Glomerular visceral epithelial cell (primary cell): ENCODE results near the gene CCDC97.
"Not testable (repeated sequence)": the region's sequence is repeated elsewhere in the genome, so short reads cannot be mapped to it uniquely, and the experiment has no call there.

Source experiments
- DNase-seq: peaks from one replicate; pipeline ENCODE4 v3.0.0-alpha.2; 2016; ENCODE audit errors: extremely low spot score

The CCDC97 gene

GRCh38 chr19:41310033-41310831, at the start of gene CCDC97:
Gene CCDC97, plus strand, starts transcription at chr19:41310172. Its CDS starts 139 bp downstream, at chr19:41310311.
- peak; percentile 89 for DNase-seq

DNA sequence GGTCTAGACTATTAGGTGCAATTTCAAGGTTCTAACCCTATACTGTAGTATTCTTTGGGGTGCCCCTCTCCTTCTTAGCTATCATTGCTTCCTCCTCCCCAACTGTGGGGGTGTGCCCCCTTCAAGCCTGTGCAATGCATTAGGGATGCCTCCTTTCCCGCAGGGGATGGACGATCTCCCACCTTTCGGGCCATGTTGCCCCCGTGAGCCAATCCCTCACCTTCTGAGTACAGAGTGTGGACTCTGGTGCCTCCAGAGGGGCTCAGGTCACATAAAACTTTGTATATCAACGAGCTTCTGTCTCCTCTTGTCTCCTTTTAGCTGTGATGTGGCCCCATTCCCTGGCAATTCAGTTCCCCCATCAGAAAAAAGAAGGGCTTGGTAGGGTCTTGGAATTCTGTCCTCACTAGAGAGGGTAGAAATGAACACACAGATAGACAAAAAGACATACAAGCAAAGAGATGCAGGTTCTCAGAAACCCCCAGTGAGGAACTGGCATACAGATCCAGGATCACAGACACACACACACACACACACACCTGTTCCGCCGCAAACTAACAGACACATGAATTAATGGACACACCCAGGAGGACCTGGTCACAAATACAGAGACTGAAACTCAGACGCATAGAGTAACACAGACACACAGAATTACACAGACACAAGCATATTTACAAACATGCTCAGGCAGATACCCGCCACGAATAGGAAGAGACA, 48.3 kb upstream of the CCDC97 start:
- DNase-seq: no peak

GRCh38 chr19:41263042-41263849, 46.7 kb upstream of the CCDC97 start:
- no peak for DNase-seq

- DNase-seq: peak; percentile 100
These were observed 46.0 kb upstream of the CCDC97 start, which contains the start of gene HNRNPUL1 for GRCh38 chr19:41263850-41264580. Gene HNRNPUL1, plus strand, starts transcription at chr19:41264372. Its CDS starts 132 bp downstream, at chr19:41264504.

DNA sequence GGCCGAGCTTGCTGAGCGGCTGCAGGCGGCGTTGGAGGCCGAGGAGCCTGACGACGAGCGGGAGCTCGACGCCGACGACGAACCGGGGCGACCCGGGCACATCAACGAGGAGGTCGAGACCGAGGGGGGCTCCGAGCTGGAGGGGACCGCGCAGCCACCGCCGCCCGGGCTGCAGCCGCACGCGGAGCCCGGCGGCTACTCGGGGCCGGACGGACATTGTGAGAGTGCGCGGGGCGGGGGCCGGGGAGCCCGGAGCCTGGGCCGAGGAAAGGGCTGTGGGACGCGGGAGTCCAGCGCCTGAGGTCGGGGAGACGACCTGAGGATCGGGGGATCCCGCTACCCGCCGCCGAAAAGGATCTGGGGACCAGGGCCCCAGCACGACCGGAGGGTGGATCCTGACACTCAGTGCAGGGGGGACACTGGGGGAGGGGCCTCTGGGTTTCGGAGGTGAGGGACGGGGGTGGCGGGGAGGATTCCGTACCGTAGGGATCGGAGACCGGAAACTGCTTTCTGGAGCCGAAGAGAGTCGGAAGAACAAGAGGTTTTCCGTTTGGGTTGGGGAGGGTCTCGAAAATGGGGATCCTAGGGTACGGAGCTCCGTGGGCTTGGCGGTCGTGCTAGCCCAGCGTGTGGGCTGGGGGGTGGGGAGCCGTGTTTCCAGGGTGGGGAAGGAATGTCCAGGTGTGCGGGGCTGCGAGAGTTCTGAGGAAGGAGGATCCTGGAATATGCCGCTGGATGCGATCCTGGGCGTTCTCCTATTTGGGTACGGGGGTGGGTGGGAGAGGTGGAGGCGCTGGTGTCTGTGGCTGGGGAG, 45.2 kb upstream of the CCDC97 start:
- DNase-seq: peak; percentile 64

GRCh38 chr19:41265395-41266153, 44.4 kb upstream of the CCDC97 start:
- peak; percentile 50 for DNase-seq

DNA sequence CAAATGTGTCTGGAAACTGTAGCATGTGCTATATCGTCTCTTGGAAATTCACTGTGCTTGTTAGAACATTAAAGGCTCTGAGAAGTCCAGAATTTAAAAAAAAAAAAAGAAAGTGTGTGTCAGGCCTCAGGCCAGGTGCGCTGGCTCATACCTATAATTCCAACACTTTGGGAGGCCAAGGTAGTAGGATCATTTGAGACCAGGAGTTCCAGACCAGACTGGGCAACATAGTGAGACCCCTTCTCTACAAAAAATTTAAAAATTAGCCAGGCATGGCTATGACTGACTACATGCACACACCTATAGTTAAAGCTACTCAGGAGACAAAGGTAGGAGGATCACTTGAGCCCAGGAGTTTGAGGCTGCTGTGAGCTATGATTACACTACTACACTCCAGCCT, 40.9 kb upstream of the CCDC97 start:
- DNase-seq: no peak

GRCh38 chr19:41269571-41269970, 40.4 kb upstream of the CCDC97 start:
- no peak for DNase-seq

GRCh38 chr19:41273076-41273475, 36.9 kb upstream of the CCDC97 start:
- no peak for DNase-seq

DNA sequence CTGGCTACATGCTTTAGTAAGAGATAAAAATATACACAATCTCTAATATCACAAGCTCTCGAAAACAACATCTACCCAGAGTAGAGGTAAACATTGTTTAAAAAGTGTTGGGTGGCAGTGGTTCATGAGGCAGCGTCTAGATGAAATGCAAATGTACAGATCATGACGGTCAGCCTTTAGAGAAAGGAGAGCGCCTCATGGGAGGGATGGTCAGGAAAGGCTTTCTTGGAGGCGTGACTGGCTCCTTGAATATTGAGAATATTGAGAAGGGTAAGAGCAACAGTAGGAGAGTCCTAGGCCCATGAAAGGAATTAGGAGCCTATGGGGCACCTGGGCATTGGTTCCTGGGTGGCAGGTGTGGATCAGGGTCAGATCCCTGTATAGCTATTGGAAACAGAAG, 35.2 kb upstream of the CCDC97 start:
- no peak for DNase-seq

- no peak for DNase-seq
These were observed 33.7 kb upstream of the CCDC97 start for GRCh38 chr19:41276231-41276630.

- no peak for DNase-seq
These were observed 31.5 kb upstream of the CCDC97 start for GRCh38 chr19:41278478-41278877.

DNA sequence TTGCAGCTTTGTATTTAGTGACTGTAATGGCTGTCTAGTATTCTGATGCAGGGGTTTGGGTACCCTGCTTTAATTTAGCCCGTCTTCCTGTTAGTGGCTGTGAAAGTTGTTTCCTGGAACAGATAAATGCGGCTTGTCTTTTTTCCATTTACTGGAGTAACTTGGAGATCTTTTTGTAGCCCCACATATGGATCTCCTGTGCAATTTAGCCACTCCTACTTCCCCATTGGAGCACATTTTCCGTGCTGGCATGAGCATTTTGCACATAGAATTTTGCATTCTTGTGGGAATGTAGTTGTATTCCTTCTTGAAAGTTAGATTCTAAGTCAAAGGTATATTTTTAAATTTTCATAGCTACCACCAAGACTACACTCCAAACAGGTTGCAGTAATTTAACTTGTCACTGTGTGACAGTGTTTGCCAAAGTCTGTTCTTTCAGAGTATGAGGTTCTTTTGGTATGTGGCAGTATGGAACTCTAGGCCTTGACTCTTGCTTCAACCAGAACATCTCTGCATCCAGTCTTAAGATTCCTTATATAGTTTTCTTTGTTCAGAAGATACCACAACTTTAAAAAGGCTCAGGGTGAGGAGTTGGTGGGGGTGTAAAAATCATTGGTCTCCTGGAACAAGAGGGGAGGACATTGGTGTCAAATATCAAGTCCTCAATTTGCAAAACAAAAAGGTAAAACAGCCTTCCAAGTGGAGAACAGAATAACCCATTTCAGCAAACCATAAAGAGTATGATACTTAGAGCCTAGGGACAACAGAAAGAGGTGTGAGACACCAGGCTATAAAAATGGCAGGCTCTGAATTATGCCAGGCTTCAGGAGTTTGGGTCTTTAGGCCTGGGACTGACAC, 21.1 kb upstream of the CCDC97 start:
- no peak for DNase-seq

DNA sequence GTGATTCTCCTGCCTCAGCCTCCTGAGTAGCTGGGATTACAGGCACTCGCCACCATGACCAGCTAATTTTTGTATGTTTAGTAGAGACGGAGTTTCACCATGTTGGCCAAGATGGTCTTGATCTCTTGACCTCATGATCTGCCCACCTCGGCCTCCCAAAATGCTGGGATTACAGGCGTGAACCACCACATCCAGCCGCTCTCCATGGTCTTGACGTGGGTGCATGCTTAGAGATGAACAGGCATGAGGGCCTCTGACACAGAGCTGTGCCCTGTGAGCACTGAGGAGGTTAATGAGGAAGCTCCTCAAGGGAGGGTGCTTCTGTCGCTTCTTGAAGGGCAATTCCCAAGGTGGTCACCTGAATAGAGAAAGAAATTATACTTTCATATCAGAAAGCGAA, 20.2 kb upstream of the CCDC97 start:
- DNase-seq: not testable (repeated sequence)

- DNase-seq: no peak
These were observed 15.6 kb upstream of the CCDC97 start for GRCh38 chr19:41294393-41294792.

DNA sequence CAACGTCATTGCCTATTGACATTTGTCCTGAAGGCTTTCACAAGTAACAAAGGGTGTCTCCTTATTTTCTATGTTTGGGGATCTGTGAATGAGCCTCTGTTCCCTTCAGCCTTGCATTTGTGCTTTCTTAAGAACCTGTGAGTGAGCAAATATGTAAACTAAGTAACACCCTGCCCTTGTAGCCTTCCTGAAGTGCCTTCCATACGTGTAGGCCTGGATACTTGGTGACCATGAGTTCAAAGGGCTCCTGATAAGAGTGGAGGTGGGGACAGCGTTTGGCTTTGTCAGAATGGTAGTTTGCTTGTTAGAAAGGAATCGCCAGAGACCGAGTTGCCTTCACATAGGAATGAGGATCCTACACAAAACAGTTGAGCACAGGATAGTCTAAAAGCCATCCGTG, 14.5 kb upstream of the CCDC97 start:
- no peak for DNase-seq

DNA sequence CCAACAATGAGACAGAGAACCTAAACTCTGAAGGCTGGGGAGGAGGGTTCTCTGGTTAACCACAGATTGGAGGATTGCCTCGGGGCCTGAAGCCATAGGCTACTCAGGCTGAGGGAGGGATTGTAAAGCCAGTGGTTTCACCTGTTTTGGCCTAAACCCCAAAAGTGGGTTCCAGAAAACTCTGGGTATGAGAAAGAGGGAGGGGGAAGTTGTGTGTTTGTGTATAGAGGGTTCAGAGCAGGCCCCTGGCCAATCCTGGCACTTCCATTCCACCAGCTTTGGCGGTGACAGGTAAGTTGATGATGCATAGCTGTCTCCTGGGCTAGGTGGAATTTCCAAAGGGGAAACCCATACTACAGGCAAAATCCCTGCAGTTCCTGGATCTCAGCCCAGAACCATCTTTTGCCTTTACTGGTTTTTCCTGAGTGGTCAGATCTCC, 13.5 kb upstream of the CCDC97 start:
- DNase-seq: peak; percentile 58

DNA sequence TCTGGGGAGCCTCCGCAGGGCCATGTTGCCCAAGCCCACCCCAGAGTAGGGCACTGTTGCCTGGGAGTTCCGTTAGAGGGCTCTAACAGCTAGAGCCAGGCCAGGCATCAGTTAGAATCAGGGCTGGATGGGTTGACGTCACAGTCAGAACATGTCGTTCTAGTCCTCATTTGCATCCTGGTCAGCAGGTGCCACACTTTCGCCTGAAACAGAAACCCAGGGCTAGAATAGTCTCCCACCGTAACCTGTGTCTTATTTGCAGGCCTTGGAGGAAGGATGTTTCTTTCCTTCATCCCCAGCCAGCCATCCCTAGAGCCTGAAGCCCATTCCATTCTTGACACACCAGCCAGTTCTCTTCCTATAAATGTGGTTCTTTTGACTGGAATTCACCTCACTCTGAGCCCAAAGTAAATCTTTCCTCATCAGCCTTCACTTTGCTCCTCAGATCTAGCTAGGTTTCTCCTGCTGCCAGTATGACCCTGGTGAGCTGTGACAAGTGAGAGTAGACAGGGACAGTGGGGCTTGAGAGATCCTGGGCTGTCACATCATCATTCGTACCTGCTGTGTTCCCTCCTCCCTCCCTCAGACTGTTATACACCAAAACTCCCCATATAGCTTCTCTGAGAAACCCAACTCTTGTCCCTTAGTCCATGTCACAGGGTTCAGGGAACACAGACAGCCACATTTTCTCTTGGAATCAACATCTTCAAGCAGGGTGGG, 12.2 kb upstream of the CCDC97 start:
- DNase-seq: no peak
